GM12878 (cell line): Measurements from ENCODE around the gene RUNDC1. TPM values are rescaled to one million over a fixed set of nuclear protein-coding genes. Genes with fewer than 3 reads are reported as not detected.

Source experiments
- ATAC-seq: fragments of 200-7000 bp; cut with Tn5 transposase; 3 replicates; pipeline ENCODE4 v1.9.1; 2020; ENCODE audit warnings: mild to moderate bottlenecking, moderate library complexity
- BruUV-seq: library from RNA; stranded (reverse); fragments of 400-500 nt; replicated peaks from 2 replicates; lab custom pipeline; 2021; lab: Mats Ljungman, UMichigan
- CTCF ChIA-PET: fragments of 300-600 bp; sonication (Branson Sonifier 250); formaldehyde crosslinking; extraction: SDS; loops from one replicate; lab custom pipeline; 2021; ENCODE audit warnings: inconsistent platforms; lab: Yijun Ruan, JAX
- POLR2A ChIA-PET: fragments of 350-600 bp; formaldehyde crosslinking; extraction: SDS; loops from one replicate; lab custom pipeline; 2021; ENCODE audit warnings: inconsistent platforms; lab: Charles Lee
- RAD21 ChIA-PET: fragments of 300-600 bp; sonication (Branson Sonifier 250); formaldehyde crosslinking; loops from one replicate; lab custom pipeline; 2023; ENCODE audit warnings: antibody characterized with exemption; ENCODE audit not compliant: unreplicated experiment; lab: Charles Lee
- SMC1A ChIA-PET: fragments of 300-600 bp; sonication (Branson Sonifier 250); formaldehyde crosslinking; loops from one replicate; lab custom pipeline; 2023; ENCODE audit not compliant: unreplicated experiment, uncharacterized antibody; lab: Charles Lee
- DNase-seq: peaks from one replicate; pipeline ENCODE4 v3.0.0-alpha.2; 2011; ENCODE audit warnings: low read depth, low spot score
- FAIRE-seq: peaks from 3 replicates; lab custom pipeline; 2011; peaks lifted over from hg19 to GRCh38; lab: Jason Lieb, UNC
- H2AFZ ChIP-seq: 2 replicates; pipeline ENCODE4 v1.6.0; 2011; ENCODE audit warnings: low read depth, low read length, control low read depth; ENCODE audit not compliant: control insufficient read depth
- H3K27ac ChIP-seq: 2 replicates; pipeline ENCODE4 v1.5.1; 2011; ENCODE audit warnings: control low read depth; ENCODE audit not compliant: control insufficient read depth, insufficient read depth
- H3K27me3 ChIP-seq, 2 experiments: replicated peaks in 1 of 2; 2 replicates each; pipeline versions ENCODE4 v1.6.0 to v1.6.1; 2011; ENCODE audit warnings: low read length in 1 of 2; ENCODE audit not compliant: control insufficient read depth in 2 of 2, insufficient read depth in 2 of 2
- H3K36me3 ChIP-seq, 2 experiments: 2 replicates each; pipeline ENCODE4 v1.5.1; 2011; ENCODE audit warnings: low read length in 1 of 2; ENCODE audit not compliant: control insufficient read depth in 2 of 2, insufficient read depth in 2 of 2
- H3K4me1 ChIP-seq: 2 replicates; pipeline ENCODE4 v1.6.1; 2011; ENCODE audit warnings: mild to moderate bottlenecking, low read length, moderate library complexity, mixed read lengths; ENCODE audit not compliant: control insufficient read depth, insufficient read depth
- H3K4me2 ChIP-seq: 2 replicates; pipeline ENCODE4 v1.6.0; 2011; ENCODE audit warnings: control low read depth; ENCODE audit not compliant: control insufficient read depth, insufficient read depth
- H3K4me3 ChIP-seq: fragments of 200-600 bp; sonication (generic); 2 replicates; pipeline ENCODE4 v1.5.1; 2016
- H3K79me2 ChIP-seq: 2 replicates; pipeline ENCODE4 v1.6.0; 2011; ENCODE audit warnings: low read length; ENCODE audit not compliant: control insufficient read depth, insufficient read depth
- H3K9ac ChIP-seq: 2 replicates; pipeline ENCODE4 v1.8.0; 2011; ENCODE audit warnings: low read length, control low read depth, mixed read lengths; ENCODE audit not compliant: control insufficient read depth, insufficient read depth
- H3K9me3 ChIP-seq: replicated peaks from 3 replicates; pipeline ENCODE4 v1.5.1; 2011; ENCODE audit warnings: mild to moderate bottlenecking, low read length; ENCODE audit not compliant: control insufficient read depth, insufficient read depth
- H4K20me1 ChIP-seq: 2 replicates; pipeline ENCODE4 v1.6.0; 2011; ENCODE audit not compliant: control insufficient read depth, insufficient read depth
- CBFB ChIP-seq: IDR thresholded peaks from 2 replicates; pipeline ENCODE4 v1.6.1; 2016; ENCODE audit warnings: antibody characterized with exemption, low read depth
- CBX3 ChIP-seq: fragments of 200-600 bp; sonication (generic); IDR thresholded peaks from 2 replicates; pipeline ENCODE4 v1.6.1; 2016; ENCODE audit warnings: low read depth, borderline replicate concordance
- CHD4 ChIP-seq: fragments of 200-600 bp; sonication (generic); IDR thresholded peaks from 2 replicates; pipeline ENCODE4 v1.6.1; 2016; ENCODE audit warnings: mild to moderate bottlenecking
- GABPA ChIP-seq: IDR thresholded peaks from 2 replicates; pipeline ENCODE4 v1.6.1; 2014; ENCODE audit warnings: antibody characterized with exemption, low read depth, mild to moderate bottlenecking, inconsistent platforms
- MTA3 ChIP-seq: IDR thresholded peaks from 2 replicates; pipeline ENCODE4 v1.6.1; 2012; ENCODE audit warnings: low read length, inconsistent platforms, borderline replicate concordance
- SIN3A ChIP-seq: IDR thresholded peaks from 2 replicates; pipeline ENCODE4 v1.6.1; 2012; ENCODE audit warnings: low read depth, low read length, improper control_type of control experiment
- SP1 ChIP-seq: IDR thresholded peaks from one replicate; pipeline ENCODE4 v1.6.1; 2011; ENCODE audit warnings: low read depth, low read length
- SRF ChIP-seq, 2 experiments: IDR thresholded peaks; 2 replicates each; pipeline ENCODE4 v1.6.1; 2011; ENCODE audit warnings: low read depth in 2 of 2, low read length in 2 of 2, mild to moderate bottlenecking in 1 of 2, moderate library complexity in 1 of 2
- WGBS: methylation state at CpG from one replicate; pipeline ENCODE4 v1.1.6; 2016; ENCODE audit warnings: low lambda C conversion rate; ENCODE audit not compliant: insufficient replicate concordance, insufficient coverage; ENCODE audit errors: missing lambda C conversion rate; 5-methylcytosine and 5-hydroxymethylcytosine counted together
- in situ Hi-C: fragments of 300-500 bp; cut with MboI; formaldehyde crosslinking; loops from 9 replicates; pipeline ENCODE4 v1.14.3; 2018; ENCODE audit warnings: mixed read lengths
- intact Hi-C: fragments of 100-400 bp; cut with micrococcal nuclease; formaldehyde crosslinking; loops from one replicate; pipeline ENCODE4 v1.14.2; 2022; ENCODE audit not compliant: unreplicated experiment
- polyA plus RNA-seq, 11 experiments: library from polyadenylated mRNA; depleted of rRNA in 4 of 11; unstranded in 6 of 11; stranded (reverse) in 5 of 11; fragments of >200 nt; fragmentation: Nextera tagmentation in 4 of 11; fragmentation: Illumina TruSeq in 1 of 11; extraction: Ambion mirVana in 4 of 11; extraction: Trizol in 1 of 11; gene quantifications; 1 replicate in 1 of 11; 2 replicates in 10 of 11; pipeline versions ENCODE4 v1.2.1 to v1.2.3, GENCODE V29; 2011 to 2016; ENCODE audit warnings: inconsistent platforms in 2 of 11, missing spikeins in 2 of 11, low read depth in 1 of 11
- total RNA-seq, 4 experiments: library from RNA; depleted of rRNA in 3 of 4; stranded (reverse); fragments of >200 nt in 3 of 4; fragmentation: Illumina TruSeq in 1 of 4; extraction: Trizol in 1 of 4; gene quantifications; 2 replicates each; pipeline versions ENCODE4 v1.2.1 to v1.2.3, GENCODE V29; 2013 to 2021
- TF ChIP-seq, protein P1 (sequence below): IDR thresholded peaks from 2 replicates; pipeline ENCODE4 v1.6.1; 2012; ENCODE audit warnings: low read length, inconsistent platforms
- TF ChIP-seq, protein P2 (sequence below), 3 experiments: IDR thresholded peaks in 2 of 3; conservative IDR thresholded peaks in 1 of 3; 2 replicates each; pipeline ENCODE4 v1.5.1; 2011; ENCODE audit warnings: low read depth in 3 of 3, low read length in 3 of 3, mild to moderate bottlenecking in 3 of 3, control low read depth in 2 of 3, moderate library complexity in 2 of 3, inconsistent platforms in 1 of 3, mixed read lengths in 1 of 3; ENCODE audit not compliant: control insufficient read depth in 2 of 3, insufficient read depth in 1 of 3; ENCODE audit errors: extremely low read depth in 1 of 3
- TF ChIP-seq, protein P3 (sequence below): IDR thresholded peaks from 2 replicates; pipeline ENCODE4 v1.6.1; 2011; ENCODE audit warnings: borderline replicate concordance, low read depth, mild to moderate bottlenecking, moderate library complexity, mixed read lengths, low read length; ENCODE audit not compliant: insufficient read depth; ENCODE audit errors: extremely low read length
- TF ChIP-seq, protein P4 (sequence below): fragments of 450-650 bp; IDR thresholded peaks from 2 replicates; pipeline ENCODE4 v1.6.1; 2017; ENCODE audit warnings: mild to moderate bottlenecking, moderate library complexity

RUNDC1 gene
- total and polyA plus RNA-seq, 10 of the 15 experiments (the other 5 are each of a cell fraction or from before 2014, with no cell fraction given): 2.9 to 15.6 (median 8.2) TPM

DNA sequence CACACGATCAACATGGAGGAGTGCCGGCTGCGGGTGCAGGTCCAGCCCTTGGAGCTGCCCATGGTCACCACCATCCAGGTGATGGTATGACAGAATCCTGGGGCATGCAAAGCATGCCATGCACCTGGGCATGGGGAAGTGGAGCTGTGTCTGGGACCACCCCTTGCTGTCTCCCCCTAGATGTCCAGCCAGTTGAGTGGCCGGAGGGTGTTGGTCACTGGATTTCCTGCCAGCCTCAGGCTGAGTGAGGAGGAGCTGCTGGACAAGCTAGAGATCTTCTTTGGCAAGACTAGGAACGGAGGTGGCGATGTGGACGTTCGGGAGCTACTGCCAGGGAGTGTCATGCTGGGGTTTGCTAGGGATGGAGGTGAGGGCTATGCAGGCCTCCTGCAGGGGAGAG is 32.9 kb downstream of the RUNDC1 start (continued):
- TF ChIP-seq, protein P1, sequence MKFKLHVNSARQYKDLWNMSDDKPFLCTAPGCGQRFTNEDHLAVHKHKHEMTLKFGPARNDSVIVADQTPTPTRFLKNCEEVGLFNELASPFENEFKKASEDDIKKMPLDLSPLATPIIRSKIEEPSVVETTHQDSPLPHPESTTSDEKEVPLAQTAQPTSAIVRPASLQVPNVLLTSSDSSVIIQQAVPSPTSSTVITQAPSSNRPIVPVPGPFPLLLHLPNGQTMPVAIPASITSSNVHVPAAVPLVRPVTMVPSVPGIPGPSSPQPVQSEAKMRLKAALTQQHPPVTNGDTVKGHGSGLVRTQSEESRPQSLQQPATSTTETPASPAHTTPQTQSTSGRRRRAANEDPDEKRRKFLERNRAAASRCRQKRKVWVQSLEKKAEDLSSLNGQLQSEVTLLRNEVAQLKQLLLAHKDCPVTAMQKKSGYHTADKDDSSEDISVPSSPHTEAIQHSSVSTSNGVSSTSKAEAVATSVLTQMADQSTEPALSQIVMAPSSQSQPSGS: no peak
- TF ChIP-seq SRF (IDR thresholded peaks at IDR 0.05; ENCODE audit: low read depth in 2 of 2, low read length in 2 of 2): no peak
- no peak for TF ChIP-seq MTA3
- no peak for TF ChIP-seq CBFB

DNA sequence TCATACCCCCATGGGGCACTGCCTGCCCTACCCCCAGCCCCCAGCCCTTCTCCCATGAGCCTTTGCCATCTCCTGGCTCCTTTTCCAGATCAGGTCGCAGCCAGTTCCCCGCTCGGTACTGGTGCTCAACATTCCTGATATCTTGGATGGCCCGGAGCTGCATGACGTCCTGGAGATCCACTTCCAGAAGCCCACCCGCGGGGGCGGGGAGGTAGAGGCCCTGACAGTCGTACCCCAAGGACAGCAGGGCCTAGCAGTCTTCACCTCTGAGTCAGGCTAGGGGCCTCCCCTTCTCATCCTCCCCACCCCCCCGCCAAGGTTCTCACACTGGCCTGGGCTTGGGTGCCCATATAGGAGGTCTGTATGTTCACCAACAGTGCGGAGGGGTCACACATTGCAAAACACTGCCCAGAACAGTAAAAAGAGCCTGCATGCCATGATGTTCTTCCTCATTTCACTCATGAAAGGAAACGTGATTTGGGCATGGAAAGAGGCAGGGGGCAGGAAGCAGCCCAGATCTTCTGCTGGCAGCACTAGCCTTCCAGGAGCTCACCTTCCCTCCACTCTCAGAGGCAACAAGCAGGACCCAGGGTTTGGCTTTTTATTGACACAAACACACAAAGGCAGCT is 33.8 kb downstream of the RUNDC1 start:
- DNase-seq (no peak), FAIRE-seq (no peak), ATAC-seq (no peak)
- Histone ChIP-seq H2AFZ (no peak overlapping the region), H3K27ac (no peak overlapping the region), H4K20me1 (no peaks in the 10 kb centered on the region), H3K9ac (no peak overlapping the region), H3K79me2 (peaks cover 6% of the 10 kb centered on the region), H3K4me3 (no peak overlapping the region), H3K4me2 (no peak overlapping the region), H3K36me3 (peaks cover 8 to 21% of the 10 kb centered on the region in 2 experiments), H3K27me3 (no peaks in the 10 kb centered on the region), H3K9me3 (no peaks in the 10 kb centered on the region), H3K4me1 (0 out of 2 replicates have a peak, but pooled peaks cover 3% of the 10 kb centered on the region)
- in situ Hi-C loops: loop anchor here (5.0 kb wide), 1 partner anchor 323 kb away; no protein-coding TSS in a partner anchor
- ChIA-PET POLR2A (no interaction called here), CTCF (interaction anchor here (0.6 kb wide), 1 partner anchor 8 kb away, joined by 3 read pairs; the partner anchor contains the start of gene IFI35), SMC1A (interaction anchor here (0.6 kb wide), 1 partner anchor 562 kb away, joined by 3 read pairs; no protein-coding TSS in a partner anchor), RAD21 (no interaction called here)
- WGBS: 93% methylated on average over 12 of the region's 12 CpGs
- intact Hi-C loops: no loop called here
- no TSS peak for BruUV-seq
- TF ChIP-seq CHD4: no peak
- TF ChIP-seq, protein P2, sequence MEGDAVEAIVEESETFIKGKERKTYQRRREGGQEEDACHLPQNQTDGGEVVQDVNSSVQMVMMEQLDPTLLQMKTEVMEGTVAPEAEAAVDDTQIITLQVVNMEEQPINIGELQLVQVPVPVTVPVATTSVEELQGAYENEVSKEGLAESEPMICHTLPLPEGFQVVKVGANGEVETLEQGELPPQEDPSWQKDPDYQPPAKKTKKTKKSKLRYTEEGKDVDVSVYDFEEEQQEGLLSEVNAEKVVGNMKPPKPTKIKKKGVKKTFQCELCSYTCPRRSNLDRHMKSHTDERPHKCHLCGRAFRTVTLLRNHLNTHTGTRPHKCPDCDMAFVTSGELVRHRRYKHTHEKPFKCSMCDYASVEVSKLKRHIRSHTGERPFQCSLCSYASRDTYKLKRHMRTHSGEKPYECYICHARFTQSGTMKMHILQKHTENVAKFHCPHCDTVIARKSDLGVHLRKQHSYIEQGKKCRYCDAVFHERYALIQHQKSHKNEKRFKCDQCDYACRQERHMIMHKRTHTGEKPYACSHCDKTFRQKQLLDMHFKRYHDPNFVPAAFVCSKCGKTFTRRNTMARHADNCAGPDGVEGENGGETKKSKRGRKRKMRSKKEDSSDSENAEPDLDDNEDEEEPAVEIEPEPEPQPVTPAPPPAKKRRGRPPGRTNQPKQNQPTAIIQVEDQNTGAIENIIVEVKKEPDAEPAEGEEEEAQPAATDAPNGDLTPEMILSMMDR (IDR thresholded peaks at IDR 0.05 in 2 of 3, conservative IDR thresholded peaks at IDR 0.05 in 1 of 3; ENCODE audit: control insufficient read depth in 2 of 3, extremely low read depth in 1 of 3, insufficient read depth in 1 of 3, low read depth in 3 of 3, low read length in 3 of 3): no peak
- no peak for TF ChIP-seq CBX3
- TF ChIP-seq, protein P3, sequence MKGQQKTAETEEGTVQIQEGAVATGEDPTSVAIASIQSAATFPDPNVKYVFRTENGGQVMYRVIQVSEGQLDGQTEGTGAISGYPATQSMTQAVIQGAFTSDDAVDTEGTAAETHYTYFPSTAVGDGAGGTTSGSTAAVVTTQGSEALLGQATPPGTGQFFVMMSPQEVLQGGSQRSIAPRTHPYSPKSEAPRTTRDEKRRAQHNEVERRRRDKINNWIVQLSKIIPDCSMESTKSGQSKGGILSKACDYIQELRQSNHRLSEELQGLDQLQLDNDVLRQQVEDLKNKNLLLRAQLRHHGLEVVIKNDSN: no peak
- TF ChIP-seq SIN3A: no peak
- TF ChIP-seq SP1: no peak
- TF ChIP-seq, protein P4, sequence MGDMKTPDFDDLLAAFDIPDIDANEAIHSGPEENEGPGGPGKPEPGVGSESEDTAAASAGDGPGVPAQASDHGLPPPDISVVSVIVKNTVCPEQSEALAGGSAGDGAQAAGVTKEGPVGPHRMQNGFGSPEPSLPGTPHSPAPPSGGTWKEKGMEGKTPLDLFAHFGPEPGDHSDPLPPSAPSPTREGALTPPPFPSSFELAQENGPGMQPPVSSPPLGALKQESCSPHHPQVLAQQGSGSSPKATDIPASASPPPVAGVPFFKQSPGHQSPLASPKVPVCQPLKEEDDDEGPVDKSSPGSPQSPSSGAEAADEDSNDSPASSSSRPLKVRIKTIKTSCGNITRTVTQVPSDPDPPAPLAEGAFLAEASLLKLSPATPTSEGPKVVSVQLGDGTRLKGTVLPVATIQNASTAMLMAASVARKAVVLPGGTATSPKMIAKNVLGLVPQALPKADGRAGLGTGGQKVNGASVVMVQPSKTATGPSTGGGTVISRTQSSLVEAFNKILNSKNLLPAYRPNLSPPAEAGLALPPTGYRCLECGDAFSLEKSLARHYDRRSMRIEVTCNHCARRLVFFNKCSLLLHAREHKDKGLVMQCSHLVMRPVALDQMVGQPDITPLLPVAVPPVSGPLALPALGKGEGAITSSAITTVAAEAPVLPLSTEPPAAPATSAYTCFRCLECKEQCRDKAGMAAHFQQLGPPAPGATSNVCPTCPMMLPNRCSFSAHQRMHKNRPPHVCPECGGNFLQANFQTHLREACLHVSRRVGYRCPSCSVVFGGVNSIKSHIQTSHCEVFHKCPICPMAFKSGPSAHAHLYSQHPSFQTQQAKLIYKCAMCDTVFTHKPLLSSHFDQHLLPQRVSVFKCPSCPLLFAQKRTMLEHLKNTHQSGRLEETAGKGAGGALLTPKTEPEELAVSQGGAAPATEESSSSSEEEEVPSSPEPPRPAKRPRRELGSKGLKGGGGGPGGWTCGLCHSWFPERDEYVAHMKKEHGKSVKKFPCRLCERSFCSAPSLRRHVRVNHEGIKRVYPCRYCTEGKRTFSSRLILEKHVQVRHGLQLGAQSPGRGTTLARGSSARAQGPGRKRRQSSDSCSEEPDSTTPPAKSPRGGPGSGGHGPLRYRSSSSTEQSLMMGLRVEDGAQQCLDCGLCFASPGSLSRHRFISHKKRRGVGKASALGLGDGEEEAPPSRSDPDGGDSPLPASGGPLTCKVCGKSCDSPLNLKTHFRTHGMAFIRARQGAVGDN: no peak
- TF ChIP-seq GABPA: no peak
